BE2C (cell line): Measurements from ENCODE around the gene PRR14.
A peak's percentile ranks its signal among the peaks of the same experiment; 100 is the strongest.
"Not testable (repeated sequence)": the region's sequence is repeated elsewhere in the genome, so short reads cannot be mapped to it uniquely, and the experiment has no call there.

Experiments
- DNase-seq: peaks from one replicate; pipeline ENCODE4 v3.0.0-alpha.2; 2020
- H3K27me3 ChIP-seq: fragments of 250-450 bp; sonication (Bioruptor Pico); 2 replicates; pipeline ENCODE4 v1.5.1; 2020; ENCODE audit warnings: mild to moderate bottlenecking
- H3K36me3 ChIP-seq: fragments of 250-450 bp; sonication (Bioruptor Pico); 2 replicates; pipeline ENCODE4 v1.5.1; 2020; ENCODE audit warnings: mild to moderate bottlenecking
- H3K4me1 ChIP-seq: fragments of 250-450 bp; sonication (Bioruptor Pico); 2 replicates; pipeline ENCODE4 v1.5.1; 2020
- H3K4me3 ChIP-seq: 2 replicates; pipeline ENCODE4 v1.5.1; 2011; ENCODE audit warnings: low read depth, low read length
- H3K9me3 ChIP-seq: fragments of 250-450 bp; sonication (Bioruptor Pico); 2 replicates; pipeline ENCODE4 v1.5.1; 2020
- TF ChIP-seq, protein P1 (sequence below): IDR thresholded peaks from 2 replicates; pipeline ENCODE4 v1.5.1; 2012; ENCODE audit warnings: mild to moderate bottlenecking, low read depth, low read length

Gene PRR14

GRCh38 chr16:30694926-30695693, 44.4 kb downstream of the PRR14 start:
- DNase-seq: no peak
- TF ChIP-seq, protein P1, sequence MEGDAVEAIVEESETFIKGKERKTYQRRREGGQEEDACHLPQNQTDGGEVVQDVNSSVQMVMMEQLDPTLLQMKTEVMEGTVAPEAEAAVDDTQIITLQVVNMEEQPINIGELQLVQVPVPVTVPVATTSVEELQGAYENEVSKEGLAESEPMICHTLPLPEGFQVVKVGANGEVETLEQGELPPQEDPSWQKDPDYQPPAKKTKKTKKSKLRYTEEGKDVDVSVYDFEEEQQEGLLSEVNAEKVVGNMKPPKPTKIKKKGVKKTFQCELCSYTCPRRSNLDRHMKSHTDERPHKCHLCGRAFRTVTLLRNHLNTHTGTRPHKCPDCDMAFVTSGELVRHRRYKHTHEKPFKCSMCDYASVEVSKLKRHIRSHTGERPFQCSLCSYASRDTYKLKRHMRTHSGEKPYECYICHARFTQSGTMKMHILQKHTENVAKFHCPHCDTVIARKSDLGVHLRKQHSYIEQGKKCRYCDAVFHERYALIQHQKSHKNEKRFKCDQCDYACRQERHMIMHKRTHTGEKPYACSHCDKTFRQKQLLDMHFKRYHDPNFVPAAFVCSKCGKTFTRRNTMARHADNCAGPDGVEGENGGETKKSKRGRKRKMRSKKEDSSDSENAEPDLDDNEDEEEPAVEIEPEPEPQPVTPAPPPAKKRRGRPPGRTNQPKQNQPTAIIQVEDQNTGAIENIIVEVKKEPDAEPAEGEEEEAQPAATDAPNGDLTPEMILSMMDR: no peak
- no peaks in the 10 kb centered on the region for H3K27me3 ChIP-seq

GRCh38 chr16:30696646-30697045, 45.9 kb downstream of the PRR14 start:
- not testable (repeated sequence) for DNase-seq, H3K4me1 ChIP-seq, H3K27me3 ChIP-seq, H3K9me3 ChIP-seq, H3K4me3 ChIP-seq
- H3K36me3 ChIP-seq: peaks cover 20% of the 10 kb centered on the region

More at GRCh38 chr16:30694926-30695693, 44.4 kb downstream of the PRR14 start:
- Histone ChIP-seq H3K4me3 (no peak overlapping the region), H3K9me3 (no peaks in the 10 kb centered on the region), H3K4me1 (no peaks in the 10 kb centered on the region), H3K36me3 (peaks cover 7% of the 10 kb centered on the region; the same call in 1 of the 2 replicates)

- Histone ChIP-seq H3K27me3 (no peaks in the 10 kb centered on the region), H3K4me3 (peak overlapping the region; percentile 93), H3K9me3 (no peaks in the 10 kb centered on the region), H3K36me3 (peaks cover 26% of the 10 kb centered on the region), H3K4me1 (no peaks in the 10 kb centered on the region)
- no peak for DNase-seq
- TF ChIP-seq, protein P1: no peak
Observed at GRCh38 chr16:30697264-30698138, 46.7 kb downstream of the PRR14 start.

- Histone ChIP-seq H3K4me3 (peak overlapping the region; percentile 93), H3K36me3 (peaks cover 29% of the 10 kb centered on the region), H3K27me3 (no peaks in the 10 kb centered on the region), H3K9me3 (no peaks in the 10 kb centered on the region), H3K4me1 (no peaks in the 10 kb centered on the region)
- TF ChIP-seq, protein P1: no peak
- peak; percentile 99 for DNase-seq
Observed at GRCh38 chr16:30698139-30698815, 47.5 kb downstream of the PRR14 start.

DNA sequence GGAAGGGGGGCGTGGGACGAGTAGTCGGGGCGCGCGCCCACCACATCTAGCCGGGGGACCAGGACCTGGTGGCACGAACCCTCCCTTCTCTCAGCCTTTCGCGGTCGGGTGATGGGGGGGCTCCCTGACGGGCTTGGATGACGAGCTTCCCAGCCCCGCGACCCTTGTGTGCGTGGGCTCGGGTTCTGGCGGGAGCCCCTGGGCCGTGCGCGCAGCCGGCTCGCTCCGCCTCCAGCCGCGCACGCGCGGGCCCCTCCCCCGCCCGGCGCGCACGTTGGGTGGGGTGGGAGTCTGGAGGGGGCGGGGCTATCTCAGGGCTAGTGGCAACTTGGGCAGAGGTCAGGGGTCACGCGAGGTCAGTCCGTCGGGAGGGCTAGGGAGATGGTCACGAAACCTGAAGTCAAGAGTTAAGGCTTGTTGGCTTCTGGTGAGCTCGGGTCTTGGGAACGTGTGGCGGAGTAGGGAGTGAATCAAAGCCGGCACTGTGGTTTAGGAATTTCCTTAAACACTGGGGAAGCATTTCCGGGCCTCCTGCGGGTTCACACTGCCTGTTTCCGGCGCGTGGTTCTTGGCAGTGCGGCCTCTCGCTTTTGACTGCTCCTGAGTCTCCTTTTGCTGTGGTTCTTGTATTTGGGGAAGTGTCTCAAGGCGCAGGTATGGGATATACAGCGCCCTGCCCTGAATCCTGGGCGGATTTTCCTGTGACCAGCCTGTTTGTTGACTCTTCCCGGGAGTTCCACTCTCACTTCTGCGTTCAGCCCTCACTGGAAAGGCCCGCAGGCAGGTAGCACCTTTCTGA, 48.3 kb downstream of the PRR14 start, which contains the start of gene SRCAP:
Gene SRCAP (plus strand): TSS at position 356 of the 799 bp plus-strand sequence. CDS start 1,654 bp downstream, outside the sequence.
- Histone ChIP-seq H3K4me3 (peak within 1 kb of the TSS; percentile 93), H3K9me3 (no peaks in the 10 kb centered on the region), H3K27me3 (no peaks in the 10 kb centered on the region), H3K4me1 (no peaks in the 10 kb centered on the region), H3K36me3 (peaks cover 35% of the 10 kb centered on the region)
- peak; percentile 83 for DNase-seq
- TF ChIP-seq, protein P1: no peak

- Histone ChIP-seq H3K36me3 (peaks cover 41% of the 10 kb centered on the region), H3K4me3 (peak overlapping the region; percentile 93), H3K27me3 (no peaks in the 10 kb centered on the region), H3K4me1 (no peaks in the 10 kb centered on the region), H3K9me3 (no peaks in the 10 kb centered on the region)
- no peak for DNase-seq
- TF ChIP-seq, protein P1: no peak
Observed at GRCh38 chr16:30699615-30700099, 48.9 kb downstream of the PRR14 start.
